NB4 (cell line): ENCODE results near the gene LIMK2.

Source experiments
- POLR2A ChIP-seq: IDR thresholded peaks from 2 replicates; pipeline ENCODE4 v1.6.1; 2011; ENCODE audit warnings: mild to moderate bottlenecking; ENCODE audit not compliant: insufficient read length; ENCODE audit errors: extremely low read depth
- TF ChIP-seq, protein P1 (sequence below): IDR thresholded peaks from one replicate; pipeline ENCODE4 v1.5.1; 2012; ENCODE audit warnings: low read depth, low read length

DNA sequence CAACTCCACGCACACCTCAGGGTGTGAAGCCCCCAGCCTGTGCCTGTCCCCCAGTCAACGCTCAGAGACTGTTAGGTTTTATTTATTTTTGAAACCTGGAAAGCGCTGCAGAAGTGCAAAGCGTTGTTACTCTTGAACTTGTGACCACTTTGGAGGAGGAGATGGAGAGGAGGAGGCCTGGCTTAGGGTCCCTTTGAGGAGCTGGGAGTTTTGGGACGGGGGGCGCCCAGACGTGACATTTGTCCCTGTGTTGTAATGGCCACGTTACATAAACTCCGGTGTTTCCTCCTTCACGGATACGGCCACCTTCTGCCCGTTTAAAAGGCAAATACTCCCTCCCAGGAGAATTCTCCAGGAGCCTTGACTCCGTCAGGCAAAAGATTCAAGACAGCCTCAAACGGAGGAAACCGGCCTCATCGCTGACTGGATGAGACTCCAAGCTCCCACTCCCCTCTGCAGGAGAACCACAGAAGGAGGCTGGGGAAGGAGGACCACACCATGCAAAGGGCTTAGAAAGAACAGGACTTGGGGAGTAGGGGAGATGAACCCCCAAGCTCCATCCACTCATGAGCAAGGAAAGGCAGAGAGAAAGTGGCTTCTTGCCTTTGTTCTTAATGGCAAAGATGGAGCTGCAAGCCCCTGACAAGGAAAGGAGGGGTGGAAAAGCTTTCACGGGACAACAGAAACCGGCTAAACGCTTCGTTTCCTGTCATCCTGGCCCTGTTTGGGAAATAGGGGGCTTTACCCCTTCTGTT, 79.6 kb downstream of the LIMK2 start:
- TF ChIP-seq, protein P1, sequence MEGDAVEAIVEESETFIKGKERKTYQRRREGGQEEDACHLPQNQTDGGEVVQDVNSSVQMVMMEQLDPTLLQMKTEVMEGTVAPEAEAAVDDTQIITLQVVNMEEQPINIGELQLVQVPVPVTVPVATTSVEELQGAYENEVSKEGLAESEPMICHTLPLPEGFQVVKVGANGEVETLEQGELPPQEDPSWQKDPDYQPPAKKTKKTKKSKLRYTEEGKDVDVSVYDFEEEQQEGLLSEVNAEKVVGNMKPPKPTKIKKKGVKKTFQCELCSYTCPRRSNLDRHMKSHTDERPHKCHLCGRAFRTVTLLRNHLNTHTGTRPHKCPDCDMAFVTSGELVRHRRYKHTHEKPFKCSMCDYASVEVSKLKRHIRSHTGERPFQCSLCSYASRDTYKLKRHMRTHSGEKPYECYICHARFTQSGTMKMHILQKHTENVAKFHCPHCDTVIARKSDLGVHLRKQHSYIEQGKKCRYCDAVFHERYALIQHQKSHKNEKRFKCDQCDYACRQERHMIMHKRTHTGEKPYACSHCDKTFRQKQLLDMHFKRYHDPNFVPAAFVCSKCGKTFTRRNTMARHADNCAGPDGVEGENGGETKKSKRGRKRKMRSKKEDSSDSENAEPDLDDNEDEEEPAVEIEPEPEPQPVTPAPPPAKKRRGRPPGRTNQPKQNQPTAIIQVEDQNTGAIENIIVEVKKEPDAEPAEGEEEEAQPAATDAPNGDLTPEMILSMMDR, result no peak
- TF ChIP-seq POLR2A, result no peak
